ENCODE data around the gene ETDB.
A peak's percentile ranks its signal among the peaks of the same experiment; 100 is the strongest.
"Not testable (repeated sequence)": the region's sequence is repeated elsewhere in the genome, so short reads cannot be mapped to it uniquely, and the experiment has no call there.

ETDB gene

DNA sequence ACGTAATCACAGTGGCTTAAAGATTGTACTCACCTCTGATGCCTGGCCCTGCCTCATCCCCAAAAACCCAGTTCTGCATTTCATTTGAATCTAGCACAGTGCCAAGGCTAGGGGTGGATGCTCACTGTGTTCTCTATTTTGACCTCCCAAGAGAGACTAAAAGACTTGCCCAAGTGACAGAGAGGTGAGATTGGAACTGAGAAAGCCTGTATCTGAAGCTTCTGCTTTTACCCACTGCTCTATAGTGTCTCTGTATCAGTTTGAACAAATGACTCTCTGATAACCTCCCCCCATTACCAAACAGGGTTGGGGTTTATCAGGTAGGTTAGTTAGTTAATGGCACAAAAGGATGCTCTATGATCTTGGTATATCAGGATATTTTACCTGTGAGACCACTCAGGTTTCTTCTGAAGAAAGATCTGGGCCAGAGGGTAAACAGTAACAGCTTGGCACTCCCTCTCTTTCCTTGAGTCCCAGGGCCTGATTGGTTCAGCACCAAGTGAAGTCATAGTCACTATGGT lies at the start of gene ETDB:
Gene ETDB, minus strand, starts transcription at position 471 of the 521 bp plus-strand sequence. CDS start 1,265 bp downstream, outside the sequence.
- DNase-seq (ENCODE audit: low spot score) = not testable (repeated sequence)
- in situ Hi-C loops (cut with MboI; ENCODE audit: low pct_unique_long_range_greater_than_20kb, low sequenced_read_pairs, unreplicated experiment) = loop anchor here (25.0 kb wide), 1 partner anchor 92 kb away; no protein-coding TSS in a partner anchor

DNA sequence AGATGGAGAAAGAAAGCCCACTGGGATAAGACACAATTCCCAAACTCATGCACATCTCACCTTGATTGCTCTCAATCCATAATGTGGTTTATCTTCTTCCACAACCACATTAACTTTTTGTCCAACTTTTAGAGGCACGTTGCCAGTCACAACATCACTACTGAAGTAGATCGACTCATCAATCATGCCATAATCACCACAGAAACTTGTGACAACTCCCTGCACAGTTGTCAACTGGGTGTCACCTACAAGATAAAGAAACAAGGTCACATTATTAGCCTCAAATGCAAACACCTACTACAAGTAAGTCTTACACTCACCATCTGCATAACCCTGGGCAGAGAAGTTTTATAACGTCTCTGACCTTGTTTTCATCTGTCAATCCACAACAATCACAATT lies 49.2 kb upstream of the ETDB start:
- DNase-seq (ENCODE audit: low spot score); in situ Hi-C loops (cut with MboI; ENCODE audit: low pct_unique_long_range_greater_than_20kb, low sequenced_read_pairs, unreplicated experiment): not testable (repeated sequence)

- no peak for DNase-seq (ENCODE audit: low spot score)
- TF ChIP-seq, protein P1, sequence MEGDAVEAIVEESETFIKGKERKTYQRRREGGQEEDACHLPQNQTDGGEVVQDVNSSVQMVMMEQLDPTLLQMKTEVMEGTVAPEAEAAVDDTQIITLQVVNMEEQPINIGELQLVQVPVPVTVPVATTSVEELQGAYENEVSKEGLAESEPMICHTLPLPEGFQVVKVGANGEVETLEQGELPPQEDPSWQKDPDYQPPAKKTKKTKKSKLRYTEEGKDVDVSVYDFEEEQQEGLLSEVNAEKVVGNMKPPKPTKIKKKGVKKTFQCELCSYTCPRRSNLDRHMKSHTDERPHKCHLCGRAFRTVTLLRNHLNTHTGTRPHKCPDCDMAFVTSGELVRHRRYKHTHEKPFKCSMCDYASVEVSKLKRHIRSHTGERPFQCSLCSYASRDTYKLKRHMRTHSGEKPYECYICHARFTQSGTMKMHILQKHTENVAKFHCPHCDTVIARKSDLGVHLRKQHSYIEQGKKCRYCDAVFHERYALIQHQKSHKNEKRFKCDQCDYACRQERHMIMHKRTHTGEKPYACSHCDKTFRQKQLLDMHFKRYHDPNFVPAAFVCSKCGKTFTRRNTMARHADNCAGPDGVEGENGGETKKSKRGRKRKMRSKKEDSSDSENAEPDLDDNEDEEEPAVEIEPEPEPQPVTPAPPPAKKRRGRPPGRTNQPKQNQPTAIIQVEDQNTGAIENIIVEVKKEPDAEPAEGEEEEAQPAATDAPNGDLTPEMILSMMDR (IDR thresholded peaks at IDR 0.05; ENCODE audit: extremely low read depth, insufficient read depth, missing control alignments) = no peak
- in situ Hi-C loops (cut with MboI; ENCODE audit: low pct_unique_long_range_greater_than_20kb, low sequenced_read_pairs, unreplicated experiment) = no loop called here
Observed at GRCh38 chrX:135168486-135168885, 48.2 kb upstream of the ETDB start.

GRCh38 chrX:135154688-135155087 lies 34.4 kb upstream of the ETDB start:
- DNase-seq (ENCODE audit: low spot score); in situ Hi-C loops (cut with MboI; ENCODE audit: low pct_unique_long_range_greater_than_20kb, low sequenced_read_pairs, unreplicated experiment): not testable (repeated sequence)

DNA sequence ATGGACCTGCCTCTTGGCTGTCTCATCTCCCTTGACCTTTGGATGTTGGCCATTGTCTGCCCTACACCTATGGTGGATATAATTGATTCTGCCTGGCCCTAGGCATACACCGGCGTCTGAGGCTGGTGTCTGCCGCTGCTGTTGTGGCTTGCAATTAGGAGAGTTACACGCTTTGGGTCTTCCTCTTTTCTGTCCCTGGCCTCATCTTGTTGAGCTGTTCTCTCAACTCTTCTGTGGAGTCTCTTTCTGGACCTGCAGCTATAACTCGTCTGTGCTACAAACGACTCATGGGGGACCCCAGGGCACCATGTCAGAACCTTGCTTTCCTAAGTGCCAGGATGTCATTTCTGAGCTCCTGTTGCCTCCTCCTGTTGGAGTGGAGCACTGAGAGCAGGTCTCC lies 5.8 kb upstream of the ETDB start:
- in situ Hi-C loops (cut with MboI; ENCODE audit: low pct_unique_long_range_greater_than_20kb, low sequenced_read_pairs, unreplicated experiment); DNase-seq (ENCODE audit: low spot score): not testable (repeated sequence)

DNA sequence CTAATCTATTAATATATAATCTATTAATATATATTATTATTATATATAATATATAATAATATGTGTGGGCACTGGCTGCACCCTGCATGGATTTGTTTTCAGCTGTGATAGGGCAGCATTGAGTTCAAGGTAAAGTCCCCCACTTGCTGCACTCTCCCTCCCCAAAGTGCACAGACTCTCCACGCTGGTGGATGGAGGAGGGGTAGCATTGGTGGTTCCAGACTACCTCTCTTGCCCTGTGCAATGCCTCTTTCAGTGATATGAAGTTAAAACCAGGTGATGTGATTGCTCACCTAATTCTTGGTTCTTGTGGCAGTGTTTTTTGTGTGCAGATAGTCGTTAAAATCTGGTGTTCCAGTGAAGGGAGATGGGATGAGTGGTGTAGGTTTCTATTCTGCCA lies 4.3 kb downstream of the ETDB start:
- DNase-seq (ENCODE audit: low spot score) = not testable (repeated sequence)
- in situ Hi-C loops (cut with MboI; ENCODE audit: low pct_unique_long_range_greater_than_20kb, low sequenced_read_pairs, unreplicated experiment) = loop anchor here (25.0 kb wide), 1 partner anchor 96 kb away; no protein-coding TSS in a partner anchor

DNA sequence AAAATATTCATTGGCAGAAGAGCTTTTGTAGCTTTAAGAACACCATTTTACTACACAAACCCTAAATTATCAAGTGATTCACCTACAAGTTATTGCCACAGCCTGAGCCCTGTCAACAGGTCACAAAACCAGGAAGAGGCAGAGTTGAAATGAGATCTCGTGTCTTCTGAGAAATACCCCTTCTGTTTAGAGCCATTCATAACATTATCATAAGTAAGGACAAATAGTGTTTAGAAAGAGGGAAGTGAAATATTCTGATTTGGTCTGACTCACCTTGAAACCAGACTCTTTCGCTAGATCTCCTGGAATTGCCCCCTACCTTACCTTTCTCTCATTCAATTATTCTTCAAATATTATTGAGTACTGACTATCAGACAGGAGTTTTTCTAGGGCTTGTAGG lies 5.9 kb downstream of the ETDB start:
- TF ChIP-seq, protein P1 (IDR thresholded peaks at IDR 0.05; ENCODE audit: extremely low read depth, insufficient read depth, missing control alignments) = no peak
- in situ Hi-C loops (cut with MboI; ENCODE audit: low pct_unique_long_range_greater_than_20kb, low sequenced_read_pairs, unreplicated experiment) = loop anchor here (25.0 kb wide), 1 partner anchor 98 kb away; no protein-coding TSS in a partner anchor
- peak; percentile 36 for DNase-seq (ENCODE audit: low spot score)

DNA sequence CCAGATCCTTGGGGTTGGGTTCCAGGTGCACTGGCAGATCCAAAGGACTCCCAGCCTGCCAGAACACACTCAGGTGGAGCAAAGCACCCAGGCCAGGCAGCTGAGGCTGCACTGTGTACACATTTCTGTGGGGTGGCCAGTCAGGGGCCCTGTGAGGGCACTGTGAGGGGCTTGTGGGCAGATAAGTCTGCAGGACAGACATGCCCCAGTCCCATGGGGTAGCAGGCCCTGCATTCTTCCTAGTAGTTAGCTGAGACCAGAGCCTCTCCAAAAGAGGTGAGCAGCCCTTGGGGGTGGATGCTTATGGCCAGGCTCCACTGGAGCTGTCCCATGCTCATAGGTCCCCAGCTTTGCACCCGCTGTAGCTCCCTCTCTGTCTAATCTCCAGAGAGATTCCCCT lies 7.6 kb downstream of the ETDB start:
- TF ChIP-seq, protein P1 (IDR thresholded peaks at IDR 0.05; ENCODE audit: extremely low read depth, insufficient read depth, missing control alignments) = no peak
- in situ Hi-C loops (cut with MboI; ENCODE audit: low pct_unique_long_range_greater_than_20kb, low sequenced_read_pairs, unreplicated experiment) = loop anchor here (25.0 kb wide), 1 partner anchor 100 kb away; no protein-coding TSS in a partner anchor
- no peak for DNase-seq (ENCODE audit: low spot score)

DNA sequence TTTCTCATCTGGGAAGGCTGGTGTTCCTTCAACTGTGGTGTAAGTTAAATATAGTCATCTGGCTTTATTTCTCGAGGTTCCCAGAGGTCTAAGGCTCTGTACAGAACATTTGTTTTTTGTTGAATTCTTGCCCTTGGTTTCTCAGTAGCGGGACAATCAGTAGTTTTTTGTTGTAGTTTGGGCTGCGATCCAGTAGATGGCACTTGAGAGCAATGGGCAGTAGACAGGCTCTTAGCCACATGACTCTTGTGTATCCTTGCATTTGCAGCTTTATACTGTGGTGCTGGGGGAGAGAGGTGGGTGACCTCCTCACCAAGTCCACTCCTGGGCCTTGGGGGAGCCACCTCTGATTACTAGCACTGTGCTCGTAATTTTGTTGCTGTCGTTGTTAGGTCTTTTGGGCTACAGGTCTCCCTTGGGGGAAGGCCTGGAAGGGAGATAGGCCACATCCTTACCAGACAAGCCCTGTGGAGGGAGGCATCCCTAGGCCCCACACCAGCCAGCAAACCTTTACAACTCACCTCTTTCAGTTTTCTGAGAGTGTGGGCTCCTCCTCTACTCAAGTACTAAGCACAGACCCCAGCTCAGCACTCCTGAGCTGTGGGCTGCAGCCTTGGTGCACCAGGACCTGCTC lies 8.1 kb downstream of the ETDB start:
- TF ChIP-seq, protein P1 (IDR thresholded peaks at IDR 0.05; ENCODE audit: extremely low read depth, insufficient read depth, missing control alignments) = peak; percentile 77
- in situ Hi-C loops (cut with MboI; ENCODE audit: low pct_unique_long_range_greater_than_20kb, low sequenced_read_pairs, unreplicated experiment) = loop anchor here (25.0 kb wide), 1 partner anchor 100 kb away; no protein-coding TSS in a partner anchor
- no peak for DNase-seq (ENCODE audit: low spot score)

Data from GM13977 (cell line).